Heart left ventricle (tissue), 16 donors: ENCODE data around the gene UBTD1. TPM values are rescaled to one million over a fixed set of nuclear protein-coding genes. Genes with fewer than 3 reads are reported as not detected.
A peak's percentile ranks its signal among the peaks of the same experiment; 100 is the strongest.

Experiments
- ATAC-seq, 4 donors: fragments of 200-7000 bp; cut with Tn5 transposase; one replicate each; pipeline ENCODE4 v1.9.1; 2020 to 2022; ENCODE audit warnings: moderate library complexity in 4 of 4, mild to moderate bottlenecking in 3 of 4, moderate number of reproducible peaks in 1 of 4
- DNase-seq, 5 donors: peaks; one replicate each; pipeline ENCODE4 v3.0.0-alpha.2; 2020
- H3K27ac ChIP-seq, 12 donors: fragments of 200-600 bp; sonication (generic) in 4 of 12; one replicate each; pipeline versions ENCODE4 v1.5.0 to v1.8.0; 2016 to 2022; ENCODE audit warnings: mild to moderate bottlenecking in 2 of 12
- H3K27me3 ChIP-seq, 9 donors: fragments of 200-600 bp; sonication (generic) in 2 of 9; one replicate each; pipeline versions ENCODE4 v1.5.1 to v1.8.0; 2016 to 2022; ENCODE audit warnings: mild to moderate bottlenecking in 3 of 9
- H3K36me3 ChIP-seq, 9 donors: fragments of 200-600 bp; sonication (generic) in 2 of 9; one replicate each; pipeline versions ENCODE4 v1.5.0 to v1.8.0; 2018 to 2022; ENCODE audit warnings: mild to moderate bottlenecking in 2 of 9
- H3K4me1 ChIP-seq, 12 donors: fragments of 200-600 bp; sonication (generic) in 4 of 12; one replicate each; pipeline versions ENCODE4 v1.5.0 to v1.8.0; 2016 to 2022; ENCODE audit warnings: mild to moderate bottlenecking in 3 of 12
- H3K4me3 ChIP-seq, 12 donors: fragments of 200-600 bp; sonication (generic) in 4 of 12; one replicate each; pipeline versions ENCODE4 v1.5.0 to v1.8.0; 2017 to 2022; ENCODE audit warnings: mild to moderate bottlenecking in 9 of 12, moderate library complexity in 4 of 12
- H3K9me3 ChIP-seq, 12 donors: fragments of 200-600 bp; sonication (generic) in 4 of 12; one replicate each; pipeline versions ENCODE4 v1.5.0 to v1.8.0; 2016 to 2022; ENCODE audit warnings: mild to moderate bottlenecking in 1 of 12
- POLR2A ChIP-seq, 2 donors: fragments of 450-650 bp; IDR thresholded peaks; one replicate each; pipeline ENCODE4 v1.6.1; 2017; ENCODE audit warnings: antibody characterized with exemption in 2 of 2, mild to moderate bottlenecking in 2 of 2, moderate library complexity in 2 of 2
- WGBS, 4 donors: extraction: QIAGEN DNeasy Blood & Tissue Kit in 2 of 4; methylation state at CpG; one replicate each; pipeline versions ENCODE4 v1.1.5 to v1.1.7; 2013 to 2018; 5-methylcytosine and 5-hydroxymethylcytosine counted together
- intact Hi-C, 10 donors: fragments of 100-400 bp; cut with DNase I; formaldehyde crosslinking; loops; one replicate each; pipeline versions ENCODE4 v1.11.1 to v1.14.2; 2022
- polyA plus RNA-seq, 2 donors: library from polyadenylated mRNA; stranded (reverse); fragments of 200-250 nt; gene quantifications; one replicate each; pipeline ENCODE4 v1.2.3, GENCODE V29; 2013
- total RNA-seq, 9 donors: library from RNA; depleted of rRNA in 2 of 9; stranded (reverse); fragments of >200 nt in 2 of 9; fragmentation: NEBNext Ultra II Directional in 3 of 9; extraction: Animal tissue kit (Norgen Biotek cat#: 25700) in 3 of 9; gene quantifications; one replicate each; pipeline versions ENCODE4 v1.1.0 to v1.2.4, GENCODE V29; 2016 to 2023
- TF ChIP-seq, protein P1 (sequence below), 12 donors: fragments of 200-600 bp; sonication (generic) in 4 of 12; IDR thresholded peaks; one replicate each; pipeline versions ENCODE4 v1.5.0 to v1.8.0; 2018 to 2022; ENCODE audit warnings: antibody characterized with exemption in 12 of 12, mild to moderate bottlenecking in 5 of 12
- donor health status: ischemic (EF 13 %, LVEDD 7.1; RV severe dilation, severe dysfunction).
- donor health status: healthy with polysubstance abuse.
- donor health status: DM: no; HTN: yes; CAD: no.
- donor health status: DM: no; HTN: no; CAD: no.
- donor health status: ischemic (EF 25% LVEDD 6.9; RV normal size, moderate dysfunction).
- donor health status: ischemic (EF 25% LVEDD 5.7; RV mildly dilated, moderate dysfunction).
- donor health status: healthy.
- donor health status: DM: yes; HTN: yes; CAD: no.
- donor health status: ischemic (EF 35%, LVEDD 5.7; RV mildly dilated, moderate dysfunction).
- donor health status: nonischemic (EF 11% LVEDD 7.7; RV severe dilation, severe dysfunction).
- donor health status: DM: yes; HTN: yes; CAD: no.
- donor health status: PGD.
- donor health status: ischemic (EF 29% LVEDD 5.4; RV normal size, mild dysfunction).
- donor health status: nonischemic (EF 23%, LVEDD 6.1; RV moderate dilation, normal function).

Gene UBTD1
- total and polyA plus RNA-seq, 11 donors: 18.2 to 49.7 (median 28.2) TPM

DNA sequence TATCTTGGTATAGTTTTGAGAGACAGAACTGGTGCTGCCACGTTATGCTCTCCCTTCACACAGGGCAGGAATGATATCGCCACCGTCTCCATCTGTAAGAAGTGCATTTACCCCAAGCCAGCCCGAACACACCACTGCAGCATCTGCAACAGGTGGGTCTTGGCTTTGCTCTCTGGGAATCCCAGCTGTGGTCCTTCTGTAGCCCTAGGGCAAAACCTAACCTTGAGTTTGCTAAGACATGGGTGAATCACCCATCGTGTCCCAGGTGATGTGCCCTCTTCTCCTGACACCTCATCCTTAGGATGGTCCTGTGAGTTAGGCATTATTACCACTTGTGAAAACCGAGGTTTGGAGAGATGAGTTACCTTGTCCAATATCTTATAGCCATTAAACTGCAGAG lies 46.4 kb upstream of the UBTD1 start:
- no peak overlapping the region for H3K4me3 ChIP-seq
- H3K27ac ChIP-seq: peak overlapping the region in 1 of 12 donors; percentile 40
- no peaks in the 10 kb centered on the region for H3K9me3 ChIP-seq
- TF ChIP-seq, protein P1, sequence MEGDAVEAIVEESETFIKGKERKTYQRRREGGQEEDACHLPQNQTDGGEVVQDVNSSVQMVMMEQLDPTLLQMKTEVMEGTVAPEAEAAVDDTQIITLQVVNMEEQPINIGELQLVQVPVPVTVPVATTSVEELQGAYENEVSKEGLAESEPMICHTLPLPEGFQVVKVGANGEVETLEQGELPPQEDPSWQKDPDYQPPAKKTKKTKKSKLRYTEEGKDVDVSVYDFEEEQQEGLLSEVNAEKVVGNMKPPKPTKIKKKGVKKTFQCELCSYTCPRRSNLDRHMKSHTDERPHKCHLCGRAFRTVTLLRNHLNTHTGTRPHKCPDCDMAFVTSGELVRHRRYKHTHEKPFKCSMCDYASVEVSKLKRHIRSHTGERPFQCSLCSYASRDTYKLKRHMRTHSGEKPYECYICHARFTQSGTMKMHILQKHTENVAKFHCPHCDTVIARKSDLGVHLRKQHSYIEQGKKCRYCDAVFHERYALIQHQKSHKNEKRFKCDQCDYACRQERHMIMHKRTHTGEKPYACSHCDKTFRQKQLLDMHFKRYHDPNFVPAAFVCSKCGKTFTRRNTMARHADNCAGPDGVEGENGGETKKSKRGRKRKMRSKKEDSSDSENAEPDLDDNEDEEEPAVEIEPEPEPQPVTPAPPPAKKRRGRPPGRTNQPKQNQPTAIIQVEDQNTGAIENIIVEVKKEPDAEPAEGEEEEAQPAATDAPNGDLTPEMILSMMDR (IDR thresholded peaks at IDR 0.05): no peak
- no peak for TF ChIP-seq POLR2A (IDR thresholded peaks at IDR 0.05)
- intact Hi-C loops: no loop called here
- 89 to 96% (median 93%) methylated on average over 6 of the region's 6 CpGs for WGBS, 4 donors
- H3K4me1 ChIP-seq: peaks cover 0 to 61% (median 36%) of the 10 kb centered on the region in 12 donors
- ATAC-seq (no peak), DNase-seq (no peak)
- H3K27me3 ChIP-seq: no peaks in the 10 kb centered on the region
- peaks cover 0 to 63% (median 39%) of the 10 kb centered on the region in 9 donors for H3K36me3 ChIP-seq

DNA sequence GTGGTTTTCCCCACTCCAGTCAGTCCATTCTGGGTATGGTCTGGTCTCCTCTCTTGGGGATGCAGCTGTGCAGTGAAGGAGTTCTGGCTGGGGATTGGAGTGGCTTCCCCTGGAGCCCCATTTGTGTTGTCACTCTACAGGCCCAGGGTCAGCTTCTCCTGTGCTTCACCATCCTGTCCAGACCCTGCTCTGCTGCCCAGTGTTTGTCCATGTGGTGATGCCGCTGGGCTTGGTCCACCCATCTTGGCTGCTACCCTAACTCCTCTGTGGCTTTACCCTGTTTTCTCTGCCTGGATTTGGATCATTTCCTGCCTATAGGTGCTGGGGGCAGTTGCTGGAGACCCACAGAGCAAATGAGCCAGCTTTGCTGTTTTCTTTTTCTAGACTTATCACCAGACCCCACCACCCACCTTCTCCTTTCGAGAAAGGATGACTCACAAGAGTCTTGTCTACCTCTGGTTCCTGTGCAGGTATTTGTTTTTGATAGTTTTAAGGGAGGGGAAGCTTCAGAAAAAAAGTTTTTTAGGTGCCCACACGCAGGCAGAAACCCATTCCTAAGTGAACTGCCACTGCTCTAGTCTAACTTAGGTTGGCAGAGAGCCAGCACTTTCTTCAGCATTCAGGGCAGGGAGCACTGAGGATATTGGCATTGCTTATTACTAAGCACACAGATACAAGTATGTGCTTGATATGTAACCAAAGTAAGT lies 44.2 kb upstream of the UBTD1 start:
- DNase-seq (peak in 1 of 5 donors; percentile 36), ATAC-seq (peak; percentile 6 to 37 (median 22))
- intact Hi-C loops: no loop called here
- Histone ChIP-seq H3K4me1 (peaks cover 0 to 50% (median 24%) of the 10 kb centered on the region in 12 donors), H3K27ac (peak overlapping the region in 2 of 12 donors; percentile 15 to 22), H3K9me3 (no peaks in the 10 kb centered on the region), H3K27me3 (no peaks in the 10 kb centered on the region), H3K4me3 (no peak overlapping the region), H3K36me3 (peaks cover 0 to 84% (median 60%) of the 10 kb centered on the region in 9 donors)
- TF ChIP-seq, protein P1 (IDR thresholded peaks at IDR 0.05): no peak
- TF ChIP-seq POLR2A (IDR thresholded peaks at IDR 0.05): no peak
- WGBS, 4 donors: 68 to 73% (median 71%) methylated on average over 3 of the region's 3 CpGs

DNA sequence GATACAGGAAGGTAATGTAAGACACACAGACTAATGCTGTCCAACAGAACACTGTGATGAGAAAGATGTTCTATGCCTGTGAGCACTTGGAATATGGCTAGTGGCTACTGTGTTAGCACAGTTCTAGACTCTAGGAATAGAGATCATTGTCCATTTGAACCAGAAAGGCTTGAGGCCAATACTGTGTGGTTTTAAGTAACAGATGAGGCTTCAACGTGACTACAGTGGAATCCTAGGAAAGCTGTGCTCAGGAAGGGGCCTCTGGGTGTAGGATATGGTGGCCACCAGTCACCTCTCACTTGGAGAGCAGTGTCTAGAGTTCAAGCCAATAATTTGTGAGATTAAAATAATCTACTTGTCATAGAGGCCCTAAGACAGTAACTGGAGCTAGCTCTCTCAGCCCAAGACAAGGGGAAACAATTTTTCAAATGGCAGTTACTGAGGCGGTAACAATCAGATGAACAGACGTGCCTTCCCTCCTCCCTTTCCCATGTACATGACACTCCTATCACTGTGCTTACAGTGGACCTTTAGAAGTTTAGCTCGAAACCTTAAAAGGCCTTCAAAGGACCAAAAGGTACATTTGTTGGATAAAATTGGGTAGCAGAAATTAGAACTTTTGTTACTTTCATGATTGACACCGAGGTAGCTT lies 42.6 kb upstream of the UBTD1 start:
- H3K9me3 ChIP-seq: no peaks in the 10 kb centered on the region
- H3K27ac ChIP-seq: no peak overlapping the region
- intact Hi-C loops: no loop called here
- TF ChIP-seq POLR2A (IDR thresholded peaks at IDR 0.05): no peak
- TF ChIP-seq, protein P1 (IDR thresholded peaks at IDR 0.05): no peak
- peaks cover 0 to 38% (median 15%) of the 10 kb centered on the region in 12 donors for H3K4me1 ChIP-seq
- H3K4me3 ChIP-seq: no peak overlapping the region
- H3K27me3 ChIP-seq: no peaks in the 10 kb centered on the region
- WGBS, 4 donors: 58 to 71% (median 66%) methylated on average over 5 of the region's 5 CpGs
- DNase-seq: no peak
- ATAC-seq: no peak
- peaks cover 0 to 98% (median 77%) of the 10 kb centered on the region in 9 donors for H3K36me3 ChIP-seq

DNA sequence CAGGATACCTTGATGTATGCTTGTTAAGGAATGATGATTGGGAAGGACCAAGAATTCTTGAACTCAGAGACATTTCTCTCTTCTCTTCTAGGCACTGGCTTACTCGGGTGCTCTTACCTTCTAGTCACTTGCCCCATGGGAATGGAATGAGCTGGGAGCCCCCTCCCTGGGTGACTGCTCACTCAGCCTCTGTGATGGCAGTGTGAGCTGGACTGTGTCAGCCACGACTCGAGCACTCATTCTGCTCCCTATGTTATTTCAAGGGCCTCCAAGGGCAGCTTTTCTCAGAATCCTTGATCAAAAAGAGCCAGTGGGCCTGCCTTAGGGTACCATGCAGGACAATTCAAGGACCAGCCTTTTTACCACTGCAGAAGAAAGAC lies 42.0 kb upstream of the UBTD1 start:
- WGBS, 4 donors: 25 to 46% (median 41%) methylated on average over 2 to 3 of the region's 3 CpGs
- ATAC-seq (no peak), DNase-seq (no peak)
- no peak overlapping the region for H3K27ac ChIP-seq
- no peaks in the 10 kb centered on the region for H3K9me3 ChIP-seq
- H3K4me3 ChIP-seq: no peak overlapping the region
- peaks cover 0 to 98% (median 81%) of the 10 kb centered on the region in 9 donors for H3K36me3 ChIP-seq
- intact Hi-C loops: no loop called here
- no peaks in the 10 kb centered on the region for H3K27me3 ChIP-seq
- no peak for TF ChIP-seq POLR2A (IDR thresholded peaks at IDR 0.05)
- TF ChIP-seq, protein P1 (IDR thresholded peaks at IDR 0.05): no peak
- peaks cover 0 to 38% (median 12%) of the 10 kb centered on the region in 12 donors for H3K4me1 ChIP-seq
